Measurements from ENCODE around the gene FRMPD3.

Gene FRMPD3

GRCh38 chrX:107451731-107452130 is 2.3 kb downstream of the FRMPD3 start:
- no peak for DNase-seq (ENCODE audit: low read depth)
- no peak for TF ChIP-seq CTCF (IDR thresholded peaks at IDR 0.05; ENCODE audit: insufficient read depth, low read depth, low read length, missing control alignments)
- H3K4me3 ChIP-seq (ENCODE audit: low read depth, low read length), result no peak overlapping the region

- TF ChIP-seq CTCF (IDR thresholded peaks at IDR 0.05; ENCODE audit: insufficient read depth, low read depth, low read length, missing control alignments), result no peak
- H3K4me3 ChIP-seq (ENCODE audit: low read depth, low read length), result no peak overlapping the region
- DNase-seq (ENCODE audit: low read depth), result no peak
Measured at GRCh38 chrX:107452581-107452980, 3.1 kb downstream of the FRMPD3 start.

GRCh38 chrX:107454302-107454701 is 4.8 kb downstream of the FRMPD3 start:
- TF ChIP-seq CTCF (IDR thresholded peaks at IDR 0.05; ENCODE audit: insufficient read depth, low read depth, low read length, missing control alignments), result no peak
- DNase-seq (ENCODE audit: low read depth), result peak; percentile 50
- H3K4me3 ChIP-seq (ENCODE audit: low read depth, low read length), result no peak overlapping the region

- no peak for DNase-seq (ENCODE audit: low read depth)
- no peak overlapping the region for H3K4me3 ChIP-seq (ENCODE audit: low read depth, low read length)
- TF ChIP-seq CTCF (IDR thresholded peaks at IDR 0.05; ENCODE audit: insufficient read depth, low read depth, low read length, missing control alignments), result no peak
Measured at GRCh38 chrX:107457289-107457688, 7.8 kb downstream of the FRMPD3 start.

DNA sequence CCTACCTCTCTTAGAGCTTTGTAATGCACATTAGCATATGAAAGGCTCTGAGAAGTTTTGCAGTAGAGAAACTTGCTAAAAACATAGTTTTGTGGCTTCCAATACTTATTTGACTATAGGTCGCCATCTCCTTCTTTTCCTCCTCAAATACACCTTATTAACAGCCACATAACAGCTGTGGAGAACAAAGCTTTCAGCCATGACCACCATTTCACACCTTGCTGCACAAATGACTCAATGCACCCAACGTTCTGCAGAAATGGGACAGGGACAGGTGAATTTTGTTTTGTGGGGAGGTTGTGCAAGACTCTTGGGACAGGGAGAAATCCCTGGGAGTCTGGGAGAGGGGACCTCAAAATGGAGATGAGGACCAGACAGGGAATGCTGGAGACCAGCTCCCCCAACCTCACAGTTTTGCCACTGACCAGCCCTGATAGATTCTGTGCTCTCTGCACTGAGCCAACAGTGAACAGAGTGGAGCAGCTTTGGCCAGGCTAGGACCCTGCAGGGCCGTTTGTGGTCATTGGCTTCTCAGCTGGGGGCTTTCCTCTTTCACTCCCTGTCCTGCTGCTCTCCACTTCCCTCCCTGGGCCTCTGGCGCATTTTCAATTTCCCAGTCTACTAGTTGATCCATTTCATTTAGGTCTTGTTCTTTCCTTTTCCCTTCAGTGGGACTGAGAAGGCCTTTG is 16.6 kb downstream of the FRMPD3 start:
- no peak for TF ChIP-seq CTCF (IDR thresholded peaks at IDR 0.05; ENCODE audit: insufficient read depth, low read depth, low read length, missing control alignments)
- peak; percentile 72 for DNase-seq (ENCODE audit: low read depth)
- H3K4me3 ChIP-seq (ENCODE audit: low read depth, low read length), result no peak overlapping the region

GRCh38 chrX:107467271-107467670 is 17.8 kb downstream of the FRMPD3 start:
- no peak for TF ChIP-seq CTCF (IDR thresholded peaks at IDR 0.05; ENCODE audit: insufficient read depth, low read depth, low read length, missing control alignments)
- DNase-seq (ENCODE audit: low read depth), result no peak

DNA sequence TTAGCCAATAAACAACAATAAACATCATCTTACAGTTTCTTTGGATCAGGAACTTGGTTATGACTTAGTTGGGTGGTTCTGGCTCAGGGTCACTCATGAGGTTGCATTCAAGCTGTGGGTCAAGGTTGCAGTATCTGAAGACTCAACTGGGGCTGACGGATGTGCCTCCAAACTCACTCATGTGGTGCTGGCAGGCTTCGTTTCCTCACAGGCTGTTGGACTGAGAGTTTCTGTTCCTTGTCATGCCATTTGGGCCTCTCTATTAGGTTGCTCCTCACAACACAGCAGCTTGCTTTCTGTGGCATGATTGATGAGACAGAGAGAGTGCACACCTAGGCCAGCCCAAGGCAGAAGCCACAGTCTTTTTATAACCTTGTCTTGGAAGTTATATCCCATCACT is 20.7 kb downstream of the FRMPD3 start:
- peak; percentile 52 for DNase-seq (ENCODE audit: low read depth)
- TF ChIP-seq CTCF (IDR thresholded peaks at IDR 0.05; ENCODE audit: insufficient read depth, low read depth, low read length, missing control alignments), result no peak
- H3K4me3 ChIP-seq (ENCODE audit: low read depth, low read length), result no peak overlapping the region

More at GRCh38 chrX:107467271-107467670, 17.8 kb downstream of the FRMPD3 start:
- no peak overlapping the region for H3K4me3 ChIP-seq (ENCODE audit: low read depth, low read length)
